Femur (tissue), 1 donor: ENCODE measurements around the gene FOXP3.
"Not testable (repeated sequence)": the region's sequence is repeated elsewhere in the genome, so short reads cannot be mapped to it uniquely, and the experiment has no call there.

Experiments
- DNase-seq: peaks from one replicate; pipeline ENCODE4 v3.0.0-alpha.2; 2017

Gene FOXP3, protein sequence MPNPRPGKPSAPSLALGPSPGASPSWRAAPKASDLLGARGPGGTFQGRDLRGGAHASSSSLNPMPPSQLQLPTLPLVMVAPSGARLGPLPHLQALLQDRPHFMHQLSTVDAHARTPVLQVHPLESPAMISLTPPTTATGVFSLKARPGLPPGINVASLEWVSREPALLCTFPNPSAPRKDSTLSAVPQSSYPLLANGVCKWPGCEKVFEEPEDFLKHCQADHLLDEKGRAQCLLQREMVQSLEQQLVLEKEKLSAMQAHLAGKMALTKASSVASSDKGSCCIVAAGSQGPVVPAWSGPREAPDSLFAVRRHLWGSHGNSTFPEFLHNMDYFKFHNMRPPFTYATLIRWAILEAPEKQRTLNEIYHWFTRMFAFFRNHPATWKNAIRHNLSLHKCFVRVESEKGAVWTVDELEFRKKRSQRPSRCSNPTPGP

DNA sequence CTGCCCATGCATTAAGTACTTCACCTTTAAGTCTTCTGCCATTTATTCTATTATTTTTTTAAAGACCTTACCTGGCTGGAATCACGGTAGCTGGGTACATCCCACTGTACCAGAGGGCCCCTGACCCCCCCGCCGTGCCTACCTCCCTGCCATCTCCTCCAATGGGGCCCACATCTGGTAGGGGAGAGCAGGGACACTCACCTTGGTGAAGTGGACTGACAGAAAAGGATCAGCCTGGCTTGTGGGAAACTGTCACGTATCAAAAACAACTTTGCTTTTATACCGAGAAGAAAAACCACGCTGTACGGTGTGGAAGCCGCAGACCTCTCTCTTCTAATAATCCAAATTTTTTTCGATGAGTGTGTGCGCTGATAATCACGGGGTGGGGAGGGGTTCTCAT lies at the start of gene FOXP3:
FOXP3 (minus strand) TSS at position 251 of the 400 bp plus-strand sequence. CDS start 6,205 bp downstream, outside the sequence.
- DNase-seq, result no peak

DNA sequence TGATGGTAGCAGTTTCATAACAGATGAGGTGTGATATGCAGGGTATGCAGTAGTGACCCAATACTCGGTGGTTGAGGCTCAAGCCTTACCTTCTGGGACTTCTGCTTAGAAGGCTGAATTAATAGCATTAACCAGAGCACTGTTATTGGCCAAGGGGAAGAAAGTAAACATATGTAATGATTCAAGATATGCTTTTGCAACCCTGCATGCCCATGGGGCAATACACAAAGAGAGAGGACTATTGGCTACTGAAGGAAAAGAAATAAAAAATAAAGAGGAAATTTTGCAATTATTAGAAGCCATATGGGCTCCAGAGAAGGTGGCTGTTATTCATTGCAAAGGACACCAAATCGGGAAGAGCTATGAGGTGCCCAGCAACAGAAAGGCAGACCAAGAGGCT lies 47.7 kb upstream of the FOXP3 start:
- DNase-seq, result no peak

DNA sequence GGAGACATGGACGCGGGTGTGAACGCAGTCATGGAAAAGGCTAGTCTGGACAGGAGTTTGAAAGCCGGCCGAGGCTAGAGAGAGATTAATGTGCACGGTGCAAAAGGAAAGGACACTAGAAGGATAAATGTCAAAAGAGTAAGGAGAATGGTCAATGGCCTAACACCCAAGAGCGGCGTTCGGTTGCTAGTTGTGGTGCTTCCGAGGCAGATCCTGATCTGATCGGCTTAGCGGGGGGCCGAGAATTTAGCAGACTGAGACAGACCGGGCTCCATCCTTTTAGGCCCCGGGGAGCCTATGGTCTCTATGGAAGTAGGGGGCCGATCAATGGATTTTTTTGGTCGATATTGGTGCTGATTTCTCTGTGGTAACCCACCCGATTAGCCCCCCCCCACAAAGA lies 45.9 kb upstream of the FOXP3 start:
- DNase-seq, result no peak

DNA sequence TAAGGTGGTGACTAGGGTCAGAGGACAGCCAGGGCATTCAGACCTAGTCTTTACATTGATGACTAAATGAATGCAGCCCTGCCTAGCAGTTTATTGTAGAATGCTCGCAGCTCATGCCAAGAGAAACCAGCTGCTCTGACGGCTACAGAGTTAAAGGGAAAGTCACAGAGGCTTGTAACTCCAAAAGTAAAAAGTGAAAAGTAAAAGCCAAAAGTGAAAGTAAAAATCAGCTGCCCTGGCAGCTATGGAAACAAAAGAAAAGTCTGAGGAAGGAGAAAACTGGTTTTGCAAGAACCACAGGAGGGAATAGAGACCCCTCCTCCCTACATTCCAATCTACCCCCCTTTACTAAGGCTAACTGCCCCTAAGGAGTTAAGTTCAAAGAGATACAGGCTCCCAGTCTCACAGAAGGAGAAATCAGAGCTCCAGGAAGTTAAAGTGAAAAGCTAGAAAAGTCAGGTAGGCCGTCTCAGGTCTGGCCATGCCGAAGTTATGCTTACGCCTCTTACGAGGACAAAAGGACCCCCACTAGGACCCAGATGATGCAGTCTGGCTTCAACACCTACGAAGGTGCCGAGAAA lies 45.0 kb upstream of the FOXP3 start:
- no peak for DNase-seq

DNA sequence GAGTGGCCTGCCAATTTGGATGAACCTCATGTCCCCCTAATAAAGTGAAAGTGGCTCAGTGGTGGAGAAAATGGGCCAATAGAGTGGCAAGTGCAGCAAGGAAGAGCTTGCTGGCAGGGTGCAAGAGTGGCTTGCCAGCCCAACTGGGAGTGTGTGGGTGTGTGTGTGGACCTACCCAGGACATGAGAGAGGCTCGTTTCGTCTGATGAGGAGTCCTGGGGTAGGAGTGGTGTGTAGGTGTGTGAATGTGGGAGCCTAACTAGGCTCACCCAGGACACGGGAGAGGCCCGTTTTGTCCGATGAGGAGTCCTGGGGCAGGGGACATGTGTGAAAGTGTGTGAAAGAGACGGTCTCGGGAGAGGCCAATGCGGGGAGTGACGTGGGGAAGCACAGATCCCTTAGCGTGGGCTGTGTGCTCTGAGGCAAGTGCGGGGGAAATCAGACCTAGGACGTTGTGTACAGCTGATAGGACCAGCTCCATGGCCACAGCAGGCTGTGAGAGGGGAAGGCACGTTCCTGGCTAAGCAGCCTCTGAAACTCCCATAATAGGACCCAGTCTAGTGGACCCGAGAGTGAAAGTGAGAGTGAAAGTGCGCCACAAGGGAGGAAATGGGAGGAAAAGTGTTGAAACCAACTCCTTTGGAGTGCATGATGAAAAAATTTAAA lies 44.2 kb upstream of the FOXP3 start:
- no peak for DNase-seq

DNA sequence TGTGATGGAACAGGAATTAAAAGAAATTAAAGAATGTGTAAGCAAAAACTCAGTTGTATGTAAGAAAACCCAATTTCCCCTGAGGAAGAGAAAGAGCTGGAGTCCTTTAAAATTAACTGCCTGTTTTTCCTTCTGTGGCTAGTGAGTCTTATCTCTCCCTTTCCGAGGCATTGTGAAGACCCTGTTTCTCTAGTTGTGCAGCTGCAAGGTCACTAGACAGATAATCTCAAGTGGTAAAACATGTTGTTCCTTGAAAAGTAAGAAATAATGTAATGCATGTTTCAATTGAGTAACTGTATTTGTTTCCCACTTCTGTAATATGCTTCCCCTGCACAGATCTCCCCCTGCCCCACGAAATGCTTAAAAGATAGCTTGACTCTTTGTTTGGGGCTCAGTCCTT lies 43.3 kb upstream of the FOXP3 start:
- DNase-seq, result not testable (repeated sequence)

DNA sequence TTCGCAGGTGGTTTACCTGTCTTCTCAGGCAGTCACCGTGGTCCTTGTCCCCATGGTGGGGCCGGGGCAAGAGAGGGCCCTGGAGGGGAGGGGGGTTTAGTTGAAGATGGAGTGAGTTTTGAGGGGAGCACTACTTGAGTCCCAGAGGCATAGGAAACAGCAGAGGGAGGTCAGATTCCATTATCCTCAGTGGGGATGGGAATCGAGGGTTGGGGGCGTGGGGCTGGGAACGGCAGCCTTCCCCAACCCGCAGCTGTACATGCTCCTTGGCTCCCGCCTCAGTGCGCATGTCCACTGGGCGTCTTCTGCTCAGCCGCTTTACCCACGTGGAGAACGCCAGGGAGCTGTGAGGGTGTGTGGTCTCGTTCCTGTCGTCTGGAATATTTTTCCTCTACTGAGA lies 38.8 kb upstream of the FOXP3 start, which contains the start of gene GAGE10:
GAGE10 (plus strand) TSS at position 301 of the 400 bp plus-strand sequence. CDS start 1,214 bp downstream, outside the sequence.
- no peak for DNase-seq

DNA sequence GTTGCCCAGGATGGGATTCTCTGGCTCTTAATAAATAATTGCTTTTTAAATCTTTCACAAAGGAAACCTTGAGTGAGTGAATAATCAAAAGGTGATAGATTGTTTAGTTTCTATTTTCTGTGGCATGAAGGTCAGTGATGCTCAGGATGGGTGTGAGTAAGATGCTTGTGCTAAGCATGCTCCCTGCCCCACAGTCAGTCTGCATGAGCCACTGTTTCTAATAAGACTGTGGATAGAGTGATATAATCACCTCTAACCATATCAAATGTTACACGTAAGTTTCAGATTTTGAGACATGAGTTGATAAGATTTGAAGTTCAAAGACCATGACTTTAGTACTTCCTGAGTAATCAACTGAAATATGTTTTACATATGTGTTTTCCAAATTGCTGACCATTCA lies 36.2 kb upstream of the FOXP3 start:
- no peak for DNase-seq

DNA sequence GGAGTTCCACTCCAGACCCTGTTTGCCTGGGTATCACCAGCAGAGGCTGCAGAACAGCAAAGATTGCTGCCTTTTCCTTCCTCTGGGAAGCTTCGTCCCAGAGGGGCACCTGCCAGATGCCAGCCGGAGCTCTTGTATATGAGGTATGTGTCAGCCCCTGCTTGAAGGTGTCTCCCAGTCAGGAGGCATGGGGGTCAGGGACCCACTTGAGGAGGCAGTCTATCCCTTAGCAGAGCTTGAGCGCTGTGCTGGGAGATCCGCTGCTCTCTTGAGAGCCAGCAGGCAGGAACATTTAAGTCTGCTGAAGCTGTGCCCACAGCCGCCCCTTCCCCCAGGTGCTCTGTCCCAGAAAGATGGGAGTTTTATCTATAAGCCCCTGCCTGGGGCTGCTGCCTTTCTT lies 34.8 kb upstream of the FOXP3 start:
- not testable (repeated sequence) for DNase-seq

DNA sequence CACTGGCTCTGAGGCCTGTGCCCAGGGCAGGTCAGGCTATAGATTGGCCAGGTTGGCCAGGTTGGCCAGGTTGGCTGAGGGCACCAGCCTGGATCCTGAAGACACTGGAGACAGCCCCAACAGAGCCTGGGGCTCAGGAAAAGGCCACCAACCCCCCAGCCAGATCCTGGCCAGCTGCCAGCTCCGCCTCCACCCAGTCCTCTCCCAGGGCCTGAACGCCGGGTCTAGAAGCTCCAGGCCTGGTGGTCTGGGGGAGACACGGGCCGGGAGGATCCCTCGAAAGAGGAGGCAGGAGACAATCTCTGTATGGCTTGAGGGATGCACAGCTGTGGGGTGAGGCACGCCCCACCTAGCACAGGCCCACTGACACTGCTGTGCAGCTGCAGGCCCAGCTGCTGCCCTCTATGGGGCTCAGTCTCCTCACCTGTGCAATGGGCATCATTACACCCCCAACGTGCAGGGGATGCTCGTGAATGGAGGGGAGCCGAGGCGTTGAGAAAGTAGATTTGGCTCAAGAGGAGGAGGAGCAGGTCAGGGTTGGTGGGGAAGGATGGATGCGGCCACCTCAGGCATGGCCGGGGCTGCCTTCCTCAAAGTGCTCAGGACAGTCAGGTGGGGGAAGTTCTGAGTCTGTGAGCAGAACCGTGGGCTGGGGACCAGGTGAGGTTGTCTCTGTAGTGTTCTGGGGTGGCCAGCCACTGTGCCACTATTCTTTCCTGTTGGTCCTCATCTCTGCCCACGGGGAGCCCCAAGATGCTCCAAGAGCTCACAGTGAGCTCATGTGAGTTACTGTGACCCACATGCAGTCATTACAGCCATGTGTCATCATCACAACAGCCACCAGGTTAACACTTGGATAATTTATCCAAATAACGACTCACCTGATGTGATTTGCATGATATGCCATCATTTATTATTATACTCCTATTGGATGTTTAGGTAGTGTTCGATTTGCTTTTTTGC lies 28.2 kb upstream of the FOXP3 start:
- DNase-seq, result no peak

DNA sequence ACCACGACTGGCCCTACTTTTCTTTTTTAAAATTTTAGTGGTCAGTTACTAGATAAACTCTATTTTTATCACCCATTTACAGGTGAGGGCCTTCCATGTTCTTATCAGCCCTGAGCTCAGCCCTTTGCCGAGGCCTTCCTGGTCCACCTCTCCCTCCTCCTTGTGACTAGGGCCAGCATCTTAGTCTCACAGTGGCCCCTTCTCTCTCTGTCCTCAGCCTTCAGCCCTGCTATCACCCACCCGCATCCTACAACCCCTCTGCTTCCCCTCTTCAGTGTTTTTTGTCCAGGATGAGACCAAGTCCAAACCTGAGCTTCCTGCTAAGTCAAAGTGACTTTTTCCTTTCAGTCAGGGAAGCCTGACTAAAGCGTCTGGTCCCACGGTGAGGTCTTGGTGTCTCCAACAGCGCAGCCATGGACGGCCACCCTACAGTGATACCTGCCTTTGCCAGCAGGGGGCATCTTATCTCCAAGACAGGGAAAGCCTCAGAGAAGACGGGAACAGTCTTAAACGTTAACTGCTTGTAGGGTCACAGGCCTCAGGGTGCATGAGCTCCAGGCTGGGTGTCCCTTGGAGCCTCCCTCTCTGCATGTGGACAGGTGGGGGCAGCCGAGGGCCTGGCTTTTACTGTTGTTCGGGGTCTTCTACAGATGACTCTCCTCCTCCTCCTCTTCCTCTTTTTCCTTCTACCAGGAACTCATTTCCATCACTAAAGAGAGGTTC lies 27.3 kb upstream of the FOXP3 start:
- DNase-seq, result peak; percentile 58

DNA sequence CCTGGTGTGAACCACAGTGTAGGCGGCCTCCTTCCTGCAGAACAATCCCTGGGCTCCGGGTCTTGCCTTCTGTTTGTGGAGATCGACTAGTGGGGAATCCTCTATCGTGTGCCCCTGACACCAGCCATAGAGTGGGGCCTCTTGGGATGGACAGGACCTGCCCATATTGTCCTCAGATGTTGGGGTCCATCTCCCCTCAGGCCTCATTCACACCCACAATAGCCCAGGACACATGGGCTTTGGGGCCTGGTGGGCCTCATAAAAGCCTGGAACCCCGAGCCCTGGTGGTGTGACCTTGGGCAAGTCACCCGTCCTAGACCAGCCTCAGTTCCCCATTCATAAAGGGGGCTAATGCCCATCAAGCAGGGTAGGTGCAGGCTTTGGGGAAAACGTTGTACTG lies 25.7 kb upstream of the FOXP3 start:
- DNase-seq, result no peak

DNA sequence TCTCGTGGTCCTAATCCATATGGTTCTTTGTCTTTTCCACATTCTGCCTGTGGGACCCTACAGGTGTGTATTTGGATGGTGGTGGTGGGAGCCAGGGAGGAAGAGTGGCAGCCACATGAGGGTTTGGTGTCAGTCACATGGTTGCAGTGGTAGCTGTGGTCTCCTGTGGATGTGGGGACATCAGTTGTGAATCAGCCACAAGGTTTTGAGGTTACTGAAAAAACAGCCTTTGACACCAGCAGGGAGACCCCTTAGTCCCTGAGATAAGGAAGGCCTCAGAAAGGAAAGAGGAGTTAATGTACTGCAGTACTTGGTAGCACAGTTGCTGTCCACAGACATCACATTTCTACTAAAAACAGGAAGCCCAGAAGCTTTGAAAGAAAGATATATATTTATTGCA lies 23.2 kb upstream of the FOXP3 start:
- no peak for DNase-seq

DNA sequence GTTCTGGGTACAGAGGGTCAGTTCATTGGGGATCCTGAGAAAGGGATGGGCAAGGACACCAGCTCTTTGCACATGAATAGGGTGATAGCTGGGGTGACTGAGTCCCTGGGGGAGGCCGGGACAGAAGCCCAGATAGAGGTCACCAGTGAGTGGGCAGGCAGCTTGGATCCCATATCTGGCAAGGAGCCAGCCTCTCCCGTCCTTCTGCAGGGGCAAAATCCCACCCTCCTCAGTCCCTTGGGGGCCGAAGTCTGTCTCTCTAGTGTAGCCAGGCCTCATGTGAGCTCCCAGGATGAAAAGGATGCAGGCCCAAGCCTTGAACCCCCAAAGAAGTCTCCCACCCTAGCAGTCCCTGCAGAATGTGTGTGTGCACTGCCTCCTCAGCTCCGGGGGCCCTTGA lies 22.1 kb upstream of the FOXP3 start:
- DNase-seq, result no peak

DNA sequence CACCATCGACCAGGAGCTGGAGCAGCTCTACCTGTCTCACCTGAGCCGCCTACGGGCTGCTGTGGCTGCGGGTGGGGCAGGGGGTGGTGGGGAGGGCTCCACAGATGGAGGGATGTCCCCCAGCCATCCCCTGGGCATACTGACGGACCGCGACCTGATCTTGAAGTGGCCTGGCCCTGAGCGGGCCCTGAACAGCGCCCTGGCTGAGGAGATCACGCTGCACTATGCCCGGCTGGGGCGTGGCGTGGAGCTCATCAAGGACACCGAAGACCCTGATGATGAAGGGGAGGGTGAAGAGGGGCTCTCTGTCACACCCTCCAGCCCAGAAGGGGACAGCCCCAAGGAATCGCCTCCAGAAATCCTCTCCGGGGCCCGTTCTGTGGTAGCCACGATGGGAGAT lies 21.6 kb upstream of the FOXP3 start:
- no peak for DNase-seq

DNA sequence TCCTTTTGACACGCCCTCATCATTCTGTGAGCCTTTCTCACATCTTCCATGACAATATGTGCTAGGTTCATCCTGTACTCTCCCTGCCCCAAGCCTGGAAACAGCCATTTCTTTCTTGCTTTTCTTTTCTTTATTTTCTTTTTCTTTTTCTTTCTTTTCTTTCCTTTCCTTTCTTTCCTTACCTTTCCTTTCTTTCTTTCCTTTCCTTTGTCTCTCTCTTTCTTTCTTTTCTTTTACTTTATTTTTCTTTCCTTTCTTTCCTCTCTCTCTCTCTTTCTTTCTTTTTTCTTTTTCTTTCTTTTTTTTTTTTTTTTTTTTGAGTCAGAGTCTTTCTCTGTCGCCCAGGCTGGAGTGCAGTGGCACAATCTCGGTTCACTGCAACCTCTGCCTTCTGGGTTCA lies 19.7 kb upstream of the FOXP3 start:
- no peak for DNase-seq

DNA sequence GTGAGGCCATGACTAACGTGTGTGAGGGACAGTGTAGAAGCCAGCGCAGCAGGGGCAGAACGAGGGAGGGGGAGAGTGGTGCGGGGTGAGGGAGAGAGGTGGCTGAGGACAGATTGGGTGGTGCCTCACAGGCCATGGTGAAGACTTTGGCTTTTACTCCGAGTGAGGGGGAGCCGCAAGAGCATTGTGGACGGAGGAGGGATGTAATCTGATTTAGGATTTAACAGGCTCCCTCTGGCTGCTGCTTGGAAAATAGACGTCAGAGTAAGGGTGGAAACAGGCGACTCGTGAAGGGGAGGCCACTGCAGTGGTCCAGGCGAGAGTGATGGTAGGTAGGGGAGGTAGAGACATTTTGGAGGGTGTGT lies 18.1 kb upstream of the FOXP3 start:
- peak; percentile 35 for DNase-seq

DNA sequence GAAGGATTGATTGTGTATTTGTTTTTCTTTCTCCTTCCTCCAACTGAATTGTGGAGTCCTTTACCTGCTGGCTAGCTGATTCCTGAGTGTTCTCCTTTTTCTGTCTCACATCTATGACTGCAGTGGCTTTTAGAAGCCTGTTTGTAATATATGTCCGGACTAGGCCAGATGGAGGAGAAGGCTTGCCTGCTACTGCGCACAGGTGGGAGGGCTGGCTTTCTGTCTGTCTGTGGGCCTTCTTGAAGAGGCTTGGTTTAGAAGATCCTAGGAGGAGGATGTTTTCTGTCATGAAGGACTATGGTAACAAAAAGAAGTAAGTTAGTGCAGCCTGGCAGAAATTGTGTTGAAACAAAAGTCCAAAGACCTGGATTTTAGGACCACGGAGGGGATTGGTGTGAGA lies 13.6 kb upstream of the FOXP3 start:
- DNase-seq, result no peak

DNA sequence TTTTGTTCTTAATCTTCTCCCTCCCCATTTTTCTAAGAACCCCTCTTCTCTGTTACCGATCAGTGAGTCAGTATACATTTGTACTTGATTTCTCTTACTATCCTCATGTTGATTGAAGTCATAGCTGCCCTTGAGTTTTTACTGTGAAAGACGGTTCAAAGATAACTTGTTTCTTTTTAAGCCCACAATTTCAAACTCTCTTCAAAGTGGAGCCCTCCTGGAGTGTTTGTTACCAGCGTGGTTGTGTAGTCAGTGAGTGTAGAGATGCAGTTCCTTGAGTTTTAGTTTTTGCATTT lies 13.0 kb upstream of the FOXP3 start:
- DNase-seq, result no peak

DNA sequence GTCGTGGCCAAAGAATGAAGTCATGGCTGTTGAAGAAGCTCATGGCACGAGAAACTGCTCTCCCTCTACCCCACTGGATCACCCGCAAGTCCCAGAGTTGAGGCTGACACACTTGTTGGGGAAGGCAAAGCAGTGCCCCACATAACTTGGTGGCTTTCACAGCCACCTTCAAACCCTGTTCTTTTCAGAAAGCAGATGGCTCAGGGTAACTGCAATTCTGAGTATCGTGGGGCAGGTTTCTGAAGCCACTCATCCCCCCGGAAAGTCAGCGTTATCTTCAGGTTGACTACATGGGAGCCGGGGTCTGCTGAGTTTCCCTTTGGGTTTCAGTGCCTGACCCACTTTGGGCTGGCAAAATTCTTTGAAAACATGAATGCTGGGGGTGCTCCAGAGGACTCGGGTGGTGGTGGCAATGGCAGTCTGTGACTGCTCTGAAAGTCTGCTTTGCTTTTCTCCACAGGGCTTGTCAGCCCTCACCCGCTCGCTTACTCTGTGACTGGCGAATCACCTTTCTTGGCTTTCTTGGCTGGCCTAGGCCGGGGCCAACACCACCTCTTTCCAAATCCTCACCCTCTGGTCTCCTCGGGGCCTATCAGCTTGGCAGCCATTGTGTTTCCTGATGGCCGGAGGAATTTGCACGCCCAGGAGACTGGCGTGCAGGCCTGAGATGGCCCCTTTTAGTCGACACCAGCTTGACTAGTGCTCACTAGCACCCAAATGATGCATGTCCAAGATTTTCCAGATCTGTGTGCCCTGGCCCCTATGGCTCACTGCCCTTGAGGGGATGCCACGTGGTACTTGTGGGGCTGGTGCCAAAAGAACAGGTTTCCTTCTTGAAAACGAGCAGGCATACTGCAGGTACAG lies 12.4 kb upstream of the FOXP3 start:
- no peak for DNase-seq

DNA sequence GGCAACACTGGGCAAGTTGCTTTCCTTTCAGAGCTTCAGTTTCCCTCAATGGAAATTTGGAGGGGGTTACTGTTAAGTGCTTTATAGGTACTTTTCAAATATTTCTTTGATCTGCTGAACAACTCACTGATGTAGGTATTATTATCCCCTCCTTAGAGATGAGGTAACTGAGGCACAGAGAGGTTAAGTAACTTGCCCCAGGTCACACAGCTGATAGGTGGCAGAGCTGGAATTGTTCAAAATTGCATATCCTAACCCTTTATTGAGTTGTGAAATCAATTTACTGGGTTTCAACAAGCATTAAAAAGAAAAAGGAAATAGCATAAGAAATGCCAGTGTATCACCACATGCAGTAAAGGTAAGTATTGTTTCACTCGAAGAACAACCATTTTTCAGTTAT lies 11.7 kb upstream of the FOXP3 start:
- no peak for DNase-seq
